NCI-H2107 treated with DMSO at 0.1 percent for 48 hours (cell line): ENCODE measurements around the gene OTUD7B.
A peak's percentile ranks its signal among the peaks of the same experiment; 100 is the strongest.
"Not testable (repeated sequence)": the region's sequence is repeated elsewhere in the genome, so short reads cannot be mapped to it uniquely, and the experiment has no call there.

ENCODE experiments used
- DNase-seq: peaks from one replicate; lab custom pipeline; 2025; ENCODE audit not compliant: unreplicated experiment; lab: John Stamatoyannopoulos, UW

OTUD7B gene

DNA sequence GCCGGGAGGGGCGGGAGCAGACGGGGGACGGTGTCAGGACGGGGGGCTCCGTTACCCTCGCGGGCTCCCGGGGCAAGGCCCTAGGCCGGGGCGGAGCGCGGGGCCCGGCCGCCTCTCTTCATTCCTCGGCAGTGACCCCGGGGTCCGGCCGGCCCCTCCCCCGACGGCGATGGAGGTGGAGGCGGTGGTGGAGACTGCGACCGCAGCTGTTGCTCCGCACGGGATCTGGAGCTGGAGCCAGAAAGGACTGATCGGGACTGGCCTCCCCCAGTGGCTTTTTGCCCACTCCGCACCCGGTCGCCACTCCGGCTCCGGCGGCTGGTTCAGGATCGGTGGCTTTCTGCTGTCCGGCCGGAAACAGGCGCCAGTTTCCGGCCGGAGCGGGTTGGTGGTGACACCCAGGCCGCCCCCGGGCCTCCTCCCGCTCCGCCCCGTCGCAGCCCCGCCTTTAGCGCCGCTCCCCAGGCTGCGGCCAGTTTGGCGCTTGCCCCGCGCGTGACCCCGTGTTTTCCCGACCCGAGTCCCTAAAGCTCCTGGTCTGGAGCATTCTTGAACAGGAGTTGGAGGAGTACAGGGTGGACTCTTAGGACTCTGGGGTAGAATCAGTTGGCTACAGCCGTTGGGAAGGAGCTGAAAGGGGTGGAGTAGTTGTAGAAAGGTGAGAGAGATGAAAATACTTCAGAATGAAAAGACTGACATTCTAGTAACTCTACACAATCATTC, at the start of gene OTUD7B:
Gene OTUD7B, minus strand, starts transcription at position 334 of the 723 bp plus-strand sequence. CDS start 33,216 bp downstream, outside the sequence.
- DNase-seq = peak; percentile 69

DNA sequence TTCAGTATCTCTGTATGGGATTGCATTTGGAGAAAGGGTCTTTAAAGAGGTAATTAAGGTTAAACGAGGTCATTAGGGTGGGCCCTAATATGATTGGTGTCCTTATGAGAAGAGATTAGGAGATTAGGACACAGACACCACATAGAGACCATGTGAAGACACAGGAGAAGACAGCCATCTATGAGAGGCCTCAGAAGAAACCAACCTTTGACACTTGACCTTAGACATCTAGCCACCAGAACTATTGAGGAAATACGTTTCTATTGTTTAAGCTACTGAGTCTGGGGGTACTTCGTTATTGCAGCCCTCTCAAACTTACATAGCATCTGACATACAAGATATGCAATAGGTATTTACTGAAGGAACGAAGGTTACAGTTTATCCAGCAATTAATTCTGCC, 49.7 kb upstream of the OTUD7B start:
- no peak for DNase-seq

DNA sequence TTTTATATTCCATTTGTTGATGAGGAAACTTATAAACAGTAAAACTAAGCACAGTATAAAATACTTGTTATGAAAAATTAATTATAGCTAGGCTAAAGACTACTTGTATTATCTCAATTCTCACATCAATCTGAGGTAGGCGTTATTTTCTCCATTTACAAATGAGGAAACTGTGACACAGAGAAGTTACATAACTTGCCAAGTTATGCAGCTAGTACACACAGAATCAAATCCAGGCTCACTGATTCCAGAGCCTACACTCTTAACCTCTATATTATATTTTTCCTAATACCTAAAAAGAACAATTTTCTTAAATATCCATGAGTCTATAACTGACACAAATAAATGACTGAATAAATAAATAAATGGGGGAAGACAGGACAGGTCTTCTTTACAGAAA, 45.9 kb upstream of the OTUD7B start:
- DNase-seq = no peak

DNA sequence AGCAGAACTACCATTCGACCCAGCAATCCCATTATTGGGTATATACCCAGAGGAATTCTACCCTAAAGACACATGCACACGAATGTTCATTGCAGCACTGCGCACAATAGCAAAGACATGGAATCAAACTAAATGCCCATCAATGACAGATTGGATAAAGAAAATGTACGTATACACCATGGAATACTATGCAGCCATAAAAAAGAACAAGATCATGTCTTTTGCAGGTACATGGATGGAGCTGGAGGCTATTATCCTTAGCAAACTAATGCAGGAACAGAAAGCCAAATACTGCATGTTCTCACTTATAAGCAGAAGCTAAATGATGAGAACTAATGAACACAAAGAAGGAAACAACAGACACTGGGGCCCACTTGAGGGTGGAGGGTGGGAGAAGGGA, 45.0 kb upstream of the OTUD7B start:
- DNase-seq = not testable (repeated sequence)

GRCh38 chr1:150053926-150054325, 43.4 kb upstream of the OTUD7B start:
- no peak for DNase-seq

DNA sequence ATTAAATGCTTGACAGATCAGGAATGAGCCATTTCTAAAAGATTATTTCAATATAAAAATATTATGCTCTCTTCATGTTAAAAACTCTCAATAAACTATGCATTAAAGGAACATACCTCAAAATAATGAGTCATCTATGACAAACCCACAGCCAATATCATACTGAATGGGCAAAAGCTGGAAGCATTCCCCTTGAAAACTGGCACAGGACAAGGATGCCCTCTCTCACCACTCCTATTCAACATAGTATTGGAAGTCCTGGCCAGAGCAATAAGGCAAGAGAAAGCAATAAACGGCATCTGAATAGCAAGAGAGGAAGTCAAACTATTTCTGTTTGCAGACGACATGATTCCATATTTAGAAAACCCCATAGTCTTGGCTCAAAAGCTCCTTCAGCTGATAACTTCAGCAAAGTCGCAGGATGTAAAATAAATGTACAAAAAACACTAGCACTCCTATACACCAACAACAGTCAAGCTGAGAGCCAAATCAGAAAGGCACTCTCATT, 41.4 kb upstream of the OTUD7B start:
- DNase-seq = not testable (repeated sequence)

GRCh38 chr1:150051089-150051373, 40.5 kb upstream of the OTUD7B start:
- no peak for DNase-seq

- no peak for DNase-seq
Measured at GRCh38 chr1:150049926-150050325, 39.4 kb upstream of the OTUD7B start.

GRCh38 chr1:150034336-150034735, 23.8 kb upstream of the OTUD7B start:
- DNase-seq = no peak

DNA sequence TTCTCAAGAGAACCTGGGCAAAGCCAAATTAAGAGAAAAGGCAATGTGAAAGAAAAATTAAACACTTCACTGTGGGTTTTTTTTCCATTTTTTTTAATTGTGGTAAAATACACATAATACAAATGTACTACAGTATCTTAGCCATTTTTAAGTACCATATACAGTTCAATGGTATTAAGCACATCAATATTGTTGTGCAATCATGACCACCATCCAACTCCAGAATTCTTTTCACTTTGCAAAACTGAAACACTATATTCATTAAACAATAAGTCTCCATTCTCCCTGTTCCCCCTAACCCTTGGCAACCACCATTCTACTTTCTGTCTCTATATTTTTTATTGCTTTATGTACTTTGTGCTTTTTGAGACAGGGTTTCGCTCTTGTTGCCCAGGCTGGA, 17.8 kb upstream of the OTUD7B start:
- no peak for DNase-seq

DNA sequence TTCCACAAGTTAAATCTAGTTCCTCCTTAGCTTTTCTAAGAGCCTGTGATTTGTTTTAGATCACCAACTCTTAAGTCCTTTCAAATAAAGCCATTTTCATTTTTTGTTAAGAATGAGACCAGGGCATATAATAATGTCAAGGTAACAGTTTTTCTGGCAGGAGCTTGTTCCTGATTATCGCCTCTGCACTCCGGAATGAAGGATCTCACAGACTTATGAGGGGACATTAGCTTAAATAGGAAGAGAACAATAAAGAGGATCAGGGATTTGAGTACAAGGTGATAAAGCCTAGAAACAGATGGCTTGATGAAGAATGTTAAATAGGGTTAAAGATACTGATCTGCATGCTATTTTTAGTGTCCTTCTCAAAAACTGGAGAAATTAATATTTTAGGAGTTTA, 13.6 kb upstream of the OTUD7B start:
- DNase-seq = no peak

- peak; percentile 42 for DNase-seq
Measured at GRCh38 chr1:150022357-150022756, 11.8 kb upstream of the OTUD7B start.

GRCh38 chr1:150021191-150021694, 10.7 kb upstream of the OTUD7B start:
- DNase-seq = no peak

- no peak for DNase-seq
Measured at GRCh38 chr1:150020711-150021110, 10.2 kb upstream of the OTUD7B start.

- DNase-seq = no peak
Measured at GRCh38 chr1:150018165-150018564, 7.6 kb upstream of the OTUD7B start.

DNA sequence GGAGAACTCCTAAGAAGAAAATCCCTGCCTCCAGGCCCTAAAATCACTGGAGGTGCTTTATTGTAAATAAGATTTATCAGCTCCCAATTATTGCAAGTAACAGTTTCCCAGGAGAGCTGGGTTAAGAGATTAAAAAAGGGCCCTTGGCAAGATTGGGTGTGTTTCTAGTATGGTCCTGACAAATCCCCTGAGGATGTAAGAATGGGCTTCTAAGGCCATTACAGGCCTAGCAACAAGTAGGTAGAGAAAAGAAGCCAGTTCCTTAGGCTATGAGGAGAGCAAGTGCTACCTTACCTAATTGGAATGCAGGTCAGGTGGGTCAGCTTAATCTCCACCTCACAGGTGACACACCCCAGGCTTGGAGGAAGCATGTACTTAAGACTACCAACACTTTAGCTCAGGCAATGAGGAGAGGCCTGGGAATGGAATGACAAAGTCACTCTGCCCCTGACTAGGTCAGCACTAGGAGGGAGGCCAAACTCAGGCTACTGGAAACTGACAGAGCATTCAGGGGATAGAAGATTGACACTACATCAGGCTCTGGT, 6.8 kb upstream of the OTUD7B start:
- no peak for DNase-seq

DNA sequence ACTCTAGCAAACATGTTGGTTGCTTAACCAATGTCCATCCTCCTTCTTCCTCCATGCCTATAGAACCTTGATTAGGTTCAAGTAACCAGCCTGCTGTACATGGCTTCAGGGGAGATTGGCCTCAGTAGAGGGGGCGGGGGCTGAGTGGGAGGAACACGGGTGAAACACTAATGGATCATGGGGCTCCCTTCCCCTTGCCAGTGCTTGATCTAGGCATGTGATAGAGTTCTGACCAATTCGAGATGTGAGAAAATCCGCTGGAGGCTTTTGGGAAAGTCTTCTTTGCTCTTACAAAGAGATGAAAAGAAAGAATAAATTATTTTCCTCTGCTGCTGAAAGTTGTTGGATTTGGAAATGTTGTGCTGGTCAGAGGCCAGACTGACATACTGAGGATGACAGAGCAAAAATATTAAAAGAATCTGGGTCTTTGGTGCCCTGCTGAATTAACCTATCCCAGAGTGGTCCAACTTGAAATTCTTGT, 5.2 kb upstream of the OTUD7B start:
- DNase-seq = no peak

- no peak for DNase-seq
Measured at GRCh38 chr1:150012611-150013010, 2.1 kb upstream of the OTUD7B start.

GRCh38 chr1:150009604-150010392, 728 bp downstream of the OTUD7B start:
- peak; percentile 54 for DNase-seq

- no peak for DNase-seq
Measured at GRCh38 chr1:150008699-150009098, 1.8 kb downstream of the OTUD7B start.

DNA sequence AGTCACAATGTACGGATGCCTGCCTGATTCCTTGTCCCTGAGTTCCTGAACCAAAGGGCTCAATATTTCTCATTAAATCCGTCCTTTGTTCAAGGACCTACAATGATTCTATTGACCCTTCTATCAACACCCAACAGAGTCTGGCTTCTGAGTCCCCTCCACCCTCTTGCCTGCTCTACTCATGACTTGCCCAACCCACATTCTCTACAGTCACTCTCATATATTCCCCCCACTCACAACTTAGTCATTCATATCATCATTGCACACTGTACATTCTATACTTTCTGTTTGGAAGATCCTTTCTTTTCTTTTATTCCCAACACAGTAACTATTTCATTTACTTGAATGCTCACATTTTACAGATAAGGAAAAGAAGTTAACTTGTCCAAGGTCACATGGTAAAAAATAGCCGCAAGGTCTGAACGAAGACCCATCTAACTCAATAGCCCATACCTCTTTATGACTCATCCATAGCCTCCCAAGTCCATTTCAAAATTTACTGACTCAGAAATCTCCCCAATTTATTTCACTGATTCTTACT, 3.6 kb downstream of the OTUD7B start:
- DNase-seq = no peak
